ENCODE measurements around the gene SCD5.

SCD5 gene

GRCh38 chr4:82692101-82692780, 106.4 kb downstream of the SCD5 start:
- TF ChIP-seq CTCF (IDR thresholded peaks at IDR 0.05; ENCODE audit: insufficient read depth, low read depth, low read length, missing control alignments): no peak
- DNase-seq (ENCODE audit: low read depth): no peak
- no peak overlapping the region for H3K4me3 ChIP-seq (ENCODE audit: low read length)

GRCh38 chr4:82691431-82691830, 107.2 kb downstream of the SCD5 start:
- DNase-seq (ENCODE audit: low read depth): no peak
- TF ChIP-seq CTCF (IDR thresholded peaks at IDR 0.05; ENCODE audit: insufficient read depth, low read depth, low read length, missing control alignments): no peak
- H3K4me3 ChIP-seq (ENCODE audit: low read length): no peak overlapping the region

DNA sequence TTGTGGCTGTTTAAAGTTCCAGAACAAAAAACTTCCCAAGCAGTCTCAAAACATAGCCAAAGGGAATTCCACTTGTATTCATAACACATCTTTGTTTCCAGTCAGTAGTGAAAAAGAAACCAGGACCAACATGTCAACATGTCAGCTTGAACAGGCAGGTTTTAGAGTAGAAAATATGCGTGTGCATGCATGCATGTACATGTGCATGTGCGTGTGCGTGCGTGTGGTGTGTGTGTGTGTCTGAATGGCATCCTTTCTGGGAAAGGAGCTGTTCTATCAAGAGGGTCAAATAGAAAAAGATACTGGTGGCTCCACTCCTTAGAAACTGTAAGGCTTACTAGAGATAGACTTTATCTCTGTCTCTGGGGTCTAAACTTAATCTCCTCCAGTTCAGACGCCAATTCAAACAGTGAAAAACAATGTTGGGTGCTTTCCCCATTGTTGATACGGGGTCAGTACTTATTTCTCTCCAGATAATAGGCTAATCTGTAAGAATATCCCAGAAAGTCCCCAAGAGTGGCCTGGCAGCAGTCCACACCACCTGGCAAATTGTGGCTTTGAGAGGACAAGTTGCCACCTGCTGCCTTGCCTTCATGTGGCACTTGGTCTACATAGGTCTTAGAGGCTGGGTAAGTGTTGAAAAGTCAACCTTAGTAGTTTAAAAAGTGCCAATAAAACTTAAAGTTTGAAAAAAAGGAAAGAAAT, 110.4 kb downstream of the SCD5 start:
- no peak for TF ChIP-seq CTCF (IDR thresholded peaks at IDR 0.05; ENCODE audit: insufficient read depth, low read depth, low read length, missing control alignments)
- no peak overlapping the region for H3K4me3 ChIP-seq (ENCODE audit: low read length)
- peak; percentile 64 for DNase-seq (ENCODE audit: low read depth)

- no peak for TF ChIP-seq CTCF (IDR thresholded peaks at IDR 0.05; ENCODE audit: insufficient read depth, low read depth, low read length, missing control alignments)
- H3K4me3 ChIP-seq (ENCODE audit: low read length): no peak overlapping the region
- no peak for DNase-seq (ENCODE audit: low read depth)
Observed at GRCh38 chr4:82687531-82687930, 111.1 kb downstream of the SCD5 start.

DNA sequence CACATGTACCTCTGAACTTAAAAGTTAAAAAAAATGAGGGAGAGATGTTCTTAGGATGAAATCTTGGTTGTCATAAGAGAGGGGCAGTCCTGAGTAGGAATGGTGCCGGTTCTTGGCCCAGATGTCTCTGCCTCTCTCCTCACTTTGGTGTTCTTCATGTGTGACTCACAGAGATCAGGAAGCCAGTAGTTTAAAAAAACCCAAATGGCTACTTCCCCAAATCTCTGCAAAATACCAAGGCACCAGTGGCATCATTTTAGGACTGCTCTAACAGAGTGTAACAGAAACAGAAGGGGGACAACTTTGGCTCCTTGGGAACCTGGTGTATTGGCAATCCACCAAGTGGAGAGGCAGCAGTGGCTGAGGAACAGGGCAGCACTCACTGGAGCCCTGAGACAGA, 116.8 kb downstream of the SCD5 start:
- no peak for DNase-seq (ENCODE audit: low read depth)
- TF ChIP-seq CTCF (IDR thresholded peaks at IDR 0.05; ENCODE audit: insufficient read depth, low read depth, low read length, missing control alignments): no peak
- no peak overlapping the region for H3K4me3 ChIP-seq (ENCODE audit: low read length)

DNA sequence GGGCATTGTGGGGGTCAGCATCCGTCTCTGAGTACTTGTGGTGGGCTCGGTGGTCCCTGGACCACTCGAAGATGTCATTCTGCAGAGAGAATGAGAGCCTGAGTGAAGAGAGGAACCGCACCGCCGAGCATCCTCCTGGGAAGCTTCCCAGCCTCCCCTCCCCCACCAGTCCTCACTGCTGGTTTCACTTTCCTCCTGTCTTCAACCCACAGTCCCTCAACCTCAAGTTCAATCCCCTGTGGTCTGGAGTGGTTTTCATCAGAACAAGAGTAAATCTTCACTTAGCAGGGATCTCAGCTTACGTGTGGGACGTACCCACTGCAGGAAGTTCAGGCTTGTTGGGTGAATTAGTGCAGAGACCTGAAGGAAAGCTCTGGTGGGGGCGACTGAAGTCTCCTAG, 117.8 kb downstream of the SCD5 start:
- no peak overlapping the region for H3K4me3 ChIP-seq (ENCODE audit: low read length)
- DNase-seq (ENCODE audit: low read depth): no peak
- TF ChIP-seq CTCF (IDR thresholded peaks at IDR 0.05; ENCODE audit: insufficient read depth, low read depth, low read length, missing control alignments): no peak

DNA sequence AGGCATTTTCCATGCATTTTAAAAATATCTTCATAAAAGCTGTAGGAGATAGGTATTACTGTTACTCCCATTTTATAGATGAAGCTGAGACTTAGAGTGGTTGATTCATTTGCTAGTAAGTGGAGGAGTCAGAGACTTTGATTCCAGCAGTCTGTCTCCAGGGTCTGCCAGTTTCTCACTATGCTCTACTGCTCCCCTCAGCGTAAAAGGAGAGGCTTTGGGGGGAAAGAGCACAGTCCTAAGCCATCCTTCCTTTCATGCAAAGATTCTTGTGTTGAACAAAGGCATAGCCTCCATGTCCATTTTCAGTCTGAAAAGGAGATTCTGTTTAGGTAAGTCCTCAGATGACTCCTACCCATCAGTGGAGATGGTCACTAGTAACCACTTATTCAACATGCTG, 119.1 kb downstream of the SCD5 start:
- TF ChIP-seq CTCF (IDR thresholded peaks at IDR 0.05; ENCODE audit: insufficient read depth, low read depth, low read length, missing control alignments): no peak
- H3K4me3 ChIP-seq (ENCODE audit: low read length): no peak overlapping the region
- DNase-seq (ENCODE audit: low read depth): no peak

All from epithelial cell of esophagus (primary cell).